Adrenal gland (tissue), 5 donors: ENCODE results near the gene TRAPPC2L.

Experiments
- CTCF ChIP-seq, 6 experiments: fragments of 450-650 bp in 4 of 6; fragments of 200-600 bp in 2 of 6; sonication (generic) in 1 of 6; IDR thresholded peaks; 1 replicate in 5 of 6; 2 replicates in 1 of 6; pipeline versions ENCODE4 v1.5.1 to v1.8.0; 2016 to 2021; ENCODE audit warnings: antibody characterized with exemption in 6 of 6, mild to moderate bottlenecking in 2 of 6, moderate library complexity in 1 of 6
- POLR2A ChIP-seq, 2 donors: fragments of 450-650 bp; IDR thresholded peaks; one replicate each; pipeline ENCODE4 v1.6.1; 2017; ENCODE audit warnings: antibody characterized with exemption in 2 of 2, mild to moderate bottlenecking in 2 of 2, moderate library complexity in 1 of 2
- donor health status: DM: no; HTN: no; CAD: no.

- TF ChIP-seq CTCF (IDR thresholded peaks at IDR 0.05) (no peak), POLR2A (IDR thresholded peaks at IDR 0.05) (no peak)
Observed at GRCh38 chr16:88891083-88891482, 34.2 kb downstream of the TRAPPC2L start.
